ENCODE data around the gene ZIC5. TPM values are rescaled to one million over a fixed set of nuclear protein-coding genes. Genes with fewer than 3 reads are reported as not detected.

ZIC5 gene
- total and polyA plus RNA-seq, 9 of the 15 experiments (the other 6 are each of a cell fraction or from before 2014, with no cell fraction given), result 0.57 to 2.0 (median 1.1) TPM

- TF ChIP-seq RREB1 (CRISPR knock-in tag; IDR thresholded peaks at IDR 0.05), result no peak
- TF ChIP-seq THAP7 (CRISPR knock-in tag; IDR thresholded peaks at IDR 0.05), result no peak
- TF ChIP-seq SPI1 (IDR thresholded peaks at IDR 0.05; ENCODE audit: borderline replicate concordance, low read depth, low read length), result no peak
- no peak for TF ChIP-seq ZNF398 (CRISPR knock-in tag; IDR thresholded peaks at IDR 0.05)
- TF ChIP-seq ZNF408 (CRISPR knock-in tag; IDR thresholded peaks at IDR 0.05; ENCODE audit: low read depth), result no peak
- no peak for TF ChIP-seq FOS (IDR thresholded peaks at IDR 0.05; ENCODE audit: extremely low read depth, insufficient read length)
These were observed 4.1 kb downstream of the ZIC5 start (continued) for GRCh38 chr13:99967498-99967868.

Measured in K562 (cell line).